Measurements from ENCODE around the gene MEIOB. TPM values are rescaled to one million over a fixed set of nuclear protein-coding genes. Genes with fewer than 3 reads are reported as not detected.

MEIOB gene
- total RNA-seq, 1 experiment from 2014 or later, result not detected

- Histone ChIP-seq H4K20me1 (ENCODE audit: low read length) (no peaks in the 10 kb centered on the region), H3K4me3 (ENCODE audit: low read length) (no peak overlapping the region), H3K79me2 (ENCODE audit: low read length) (no peaks in the 10 kb centered on the region), H3K9me3 (ENCODE audit: low read length) (no peaks in the 10 kb centered on the region), H3K9me2 (replicated peaks; ENCODE audit: low read length) (no peaks in the 10 kb centered on the region), H3K27ac (ENCODE audit: low read length) (no peak overlapping the region), H3K4me2 (ENCODE audit: low read length) (no peak overlapping the region), H3F3A (ENCODE audit: low read length, unreplicated experiment) (no peaks in the 10 kb centered on the region), H2AFZ (ENCODE audit: low read length) (no peak overlapping the region), H3K9ac (ENCODE audit: low read length) (no peak overlapping the region), H3K4me1 (ENCODE audit: insufficient read depth, low read length) (no peaks in the 10 kb centered on the region), H3K27me3 (ENCODE audit: low read length) (no peaks in the 10 kb centered on the region), H3K36me3 (ENCODE audit: low read depth, low read length) (no peaks in the 10 kb centered on the region)
- ATAC-seq (no peak), DNase-seq (no peak)
- intact Hi-C loops (cut with micrococcal nuclease), result no loop called here
- BruUV-seq (replicated peaks), result no TSS peak
- TF ChIP-seq CTCF (conservative IDR thresholded peaks at IDR 0.05; ENCODE audit: low read depth, low read length) (no peak), EZH2 (IDR thresholded peaks at IDR 0.05; ENCODE audit: low read length, unreplicated experiment) (no peak), EZH2phosphoT487 (IDR thresholded peaks at IDR 0.05; ENCODE audit: borderline replicate concordance, low read length) (no peak)
- POLR2A ChIA-PET (ENCODE audit: unreplicated experiment), result no interaction called here
- CTCF ChIA-PET, result no interaction called here
Observed at GRCh38 chr16:1792836-1793577, 79.0 kb downstream of the MEIOB start.

GRCh38 chr16:1791943-1792812 is 79.8 kb downstream of the MEIOB start:
- H3K9me3 ChIP-seq (ENCODE audit: low read length), result no peaks in the 10 kb centered on the region
- no peak overlapping the region for H3K4me3 ChIP-seq (ENCODE audit: low read length)
- H3K9me2 ChIP-seq (replicated peaks; ENCODE audit: low read length), result no peaks in the 10 kb centered on the region
- DNase-seq, result no peak
- no peaks in the 10 kb centered on the region for H4K20me1 ChIP-seq (ENCODE audit: low read length)
- ChIA-PET POLR2A (ENCODE audit: unreplicated experiment) (no interaction called here), CTCF (no interaction called here)
- H3F3A ChIP-seq (ENCODE audit: low read length, unreplicated experiment), result no peaks in the 10 kb centered on the region
- no peak overlapping the region for H3K27ac ChIP-seq (ENCODE audit: low read length)
- no peak overlapping the region for H3K9ac ChIP-seq (ENCODE audit: low read length)
- H2AFZ ChIP-seq (ENCODE audit: low read length), result no peak overlapping the region
- TF ChIP-seq EZH2phosphoT487 (IDR thresholded peaks at IDR 0.05; ENCODE audit: borderline replicate concordance, low read length) (no peak), EZH2 (IDR thresholded peaks at IDR 0.05; ENCODE audit: low read length, unreplicated experiment) (no peak), CTCF (conservative IDR thresholded peaks at IDR 0.05; ENCODE audit: low read depth, low read length) (no peak)
- no peaks in the 10 kb centered on the region for H3K36me3 ChIP-seq (ENCODE audit: low read depth, low read length)
- intact Hi-C loops (cut with micrococcal nuclease), result no loop called here
- H3K27me3 ChIP-seq (ENCODE audit: low read length), result no peaks in the 10 kb centered on the region
- H3K79me2 ChIP-seq (ENCODE audit: low read length), result no peaks in the 10 kb centered on the region
- no peaks in the 10 kb centered on the region for H3K4me1 ChIP-seq (ENCODE audit: insufficient read depth, low read length)
- no peak for ATAC-seq
- H3K4me2 ChIP-seq (ENCODE audit: low read length), result no peak overlapping the region
- BruUV-seq (replicated peaks), result no TSS peak
